ENCODE results near the gene LRBA.
A peak's percentile ranks its signal among the peaks of the same experiment; 100 is the strongest.
"Not testable (repeated sequence)": the region's sequence is repeated elsewhere in the genome, so short reads cannot be mapped to it uniquely, and the experiment has no call there.

Gene LRBA

DNA sequence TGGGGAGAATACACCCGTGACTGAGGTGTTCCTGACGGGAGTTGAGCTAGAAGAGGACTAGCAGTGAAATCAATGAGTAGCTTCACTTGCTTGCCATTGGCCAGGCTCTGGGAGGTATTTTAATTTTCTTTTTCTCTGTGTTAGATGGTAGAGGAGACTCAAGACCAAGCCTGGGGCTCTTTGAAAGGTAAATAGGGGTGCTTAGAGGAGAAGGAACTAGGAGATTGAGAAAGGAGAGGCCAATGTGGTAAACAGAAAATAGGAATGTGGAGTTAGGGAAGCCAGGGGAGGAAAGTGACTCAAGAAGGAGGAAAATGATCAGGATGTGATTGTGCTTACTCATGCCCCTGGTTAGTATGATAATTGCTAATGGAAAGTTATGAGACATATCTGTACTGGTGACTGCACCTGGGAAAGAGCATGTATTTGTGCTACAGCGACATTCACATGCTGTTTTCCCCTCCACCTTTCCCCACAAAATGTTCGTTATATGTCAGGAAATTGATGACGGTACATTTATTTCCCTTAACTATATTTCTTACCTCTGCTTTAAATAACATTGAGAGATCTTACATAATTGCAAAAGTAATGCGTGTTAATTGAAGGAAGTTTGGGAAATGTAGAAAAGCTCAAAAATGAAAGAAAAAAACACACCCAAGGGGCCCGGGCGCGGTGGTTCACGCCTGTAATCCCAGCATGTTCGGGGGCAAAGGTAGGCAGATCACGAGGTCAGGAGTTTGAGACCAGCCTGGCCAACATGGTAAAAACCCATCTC lies 16.9 kb upstream of the LRBA start:
- ChIA-PET POLR2A (interaction anchor here (0.6 to 1.8 kb wide), 5 partner anchors 13 to 81 kb away, joined by 3 to 14 read pairs (median 5); partner anchors contain the start of gene LRBA), CTCF (interaction anchor here (1.2 kb wide), 1 partner anchor 66 kb away, joined by 4 read pairs; no protein-coding TSS in a partner anchor)
- peak; percentile 92 to 94 (median 94) for DNase-seq
- Histone ChIP-seq H3K27ac (ENCODE audit: insufficient read depth in 1 of 2, low read depth in 1 of 2, low read length in 2 of 2, poor library complexity in 1 of 2, severe bottlenecking in 2 of 2) (peak overlapping the region; percentile 94 to 96), H3K4me1 (ENCODE audit: control extremely low read depth in 1 of 4, control insufficient read depth in 4 of 4, insufficient read depth in 4 of 4, low read length in 3 of 4) (peaks cover 0 to 45% (median 34%) of the 10 kb centered on the region in 4 experiments), H3K4me3 (ENCODE audit: control insufficient read depth in 1 of 7, extremely low read depth in 1 of 7, insufficient read depth in 4 of 7, low read depth in 2 of 7, low read length in 6 of 7) (peak overlapping the region in 5 of 7 experiments; percentile 6 to 65 (median 44)), H3K27me3 (replicated peaks in 2 of 5; ENCODE audit: control insufficient read depth in 4 of 5, insufficient read depth in 5 of 5, low read length in 4 of 5) (no peaks in the 10 kb centered on the region), H3K36me3 (ENCODE audit: control insufficient read depth in 4 of 4, insufficient read depth in 4 of 4, low read length in 3 of 4) (no peaks in the 10 kb centered on the region), H3K9me3 (ENCODE audit: control extremely low read depth in 1 of 5, control insufficient read depth in 4 of 5, insufficient read depth in 2 of 5, low read depth in 1 of 5, low read length in 4 of 5) (no peaks in the 10 kb centered on the region)
- 0% methylated on average over 5 of the region's 12 CpGs for WGBS (ENCODE audit: insufficient coverage)

DNA sequence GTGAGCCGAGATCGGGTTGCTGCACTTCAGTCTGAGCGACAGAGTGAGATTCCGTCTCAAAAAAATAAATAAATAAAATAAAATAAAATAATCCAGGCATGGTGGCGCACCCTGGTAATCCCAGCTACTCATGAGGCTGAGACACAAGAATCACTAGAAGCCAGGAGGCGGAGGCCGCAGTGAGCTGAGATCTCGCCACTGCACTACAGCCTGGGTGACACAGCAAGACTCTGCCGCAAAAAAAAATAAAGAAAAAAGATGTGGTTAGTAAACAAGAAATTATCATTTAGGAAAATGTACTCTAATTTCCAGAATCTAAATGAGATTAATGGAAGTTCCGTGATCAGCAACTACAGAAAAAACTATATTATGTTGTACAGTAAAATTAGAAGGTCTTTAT lies 14.5 kb upstream of the LRBA start:
- Histone ChIP-seq H3K4me3 (ENCODE audit: control insufficient read depth in 1 of 7, extremely low read depth in 1 of 7, insufficient read depth in 4 of 7, low read depth in 2 of 7, low read length in 6 of 7) (no peak overlapping the region), H3K27me3 (replicated peaks in 2 of 5; ENCODE audit: control insufficient read depth in 4 of 5, insufficient read depth in 5 of 5, low read length in 4 of 5) (no peaks in the 10 kb centered on the region), H3K36me3 (ENCODE audit: control insufficient read depth in 4 of 4, insufficient read depth in 4 of 4, low read length in 3 of 4) (no peaks in the 10 kb centered on the region), H3K27ac (ENCODE audit: insufficient read depth in 1 of 2, low read depth in 1 of 2, low read length in 2 of 2, poor library complexity in 1 of 2, severe bottlenecking in 2 of 2) (peak overlapping the region in 1 of 2 experiments; percentile 60), H3K9me3 (ENCODE audit: control extremely low read depth in 1 of 5, control insufficient read depth in 4 of 5, insufficient read depth in 2 of 5, low read depth in 1 of 5, low read length in 4 of 5) (no peaks in the 10 kb centered on the region), H3K4me1 (ENCODE audit: control extremely low read depth in 1 of 4, control insufficient read depth in 4 of 4, insufficient read depth in 4 of 4, low read length in 3 of 4) (peaks cover 0 to 31% (median 22%) of the 10 kb centered on the region in 4 experiments)
- 100% methylated on average over 1 of the region's 10 CpGs for WGBS (ENCODE audit: insufficient coverage)
- peak in 2 of 3 donors; percentile 69 to 76 for DNase-seq
- ChIA-PET CTCF (interaction anchor here (0.8 to 2.8 kb wide), 4 partner anchors 11 to 92 kb away, joined by 3 to 10 read pairs (median 6); no protein-coding TSS in a partner anchor), POLR2A (no interaction called here)

DNA sequence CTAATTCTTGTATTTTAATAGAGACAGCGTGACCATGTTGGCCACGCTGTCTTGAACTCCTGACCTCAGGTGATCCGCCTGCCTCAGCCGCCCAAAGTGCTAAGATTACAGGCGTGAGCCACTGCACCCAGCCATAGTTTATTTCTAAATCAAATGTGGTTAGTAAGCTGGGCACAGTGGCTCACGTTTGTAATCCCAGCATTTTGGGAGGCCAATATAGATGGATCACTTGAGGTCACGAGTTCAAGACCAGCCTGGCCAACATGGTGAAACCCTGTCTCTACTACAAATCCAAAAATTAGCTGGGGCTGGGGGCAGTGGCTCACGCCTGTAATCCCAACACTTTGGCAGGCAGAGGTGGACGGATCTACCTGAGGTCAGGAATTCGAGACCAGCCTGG lies 13.9 kb upstream of the LRBA start:
- 88% methylated on average over 9 of the region's 10 CpGs for WGBS (ENCODE audit: insufficient coverage)
- not testable (repeated sequence) for H3K4me3 ChIP-seq (ENCODE audit: control insufficient read depth in 1 of 7, extremely low read depth in 1 of 7, insufficient read depth in 4 of 7, low read depth in 2 of 7, low read length in 6 of 7); H3K9me3 ChIP-seq (ENCODE audit: control extremely low read depth in 1 of 5, control insufficient read depth in 4 of 5, insufficient read depth in 2 of 5, low read depth in 1 of 5, low read length in 4 of 5); DNase-seq; H3K36me3 ChIP-seq (ENCODE audit: control insufficient read depth in 4 of 4, insufficient read depth in 4 of 4, low read length in 3 of 4); H3K27ac ChIP-seq (ENCODE audit: insufficient read depth in 1 of 2, low read depth in 1 of 2, low read length in 2 of 2, poor library complexity in 1 of 2, severe bottlenecking in 2 of 2); H3K27me3 ChIP-seq (replicated peaks in 2 of 5; ENCODE audit: control insufficient read depth in 4 of 5, insufficient read depth in 5 of 5, low read length in 4 of 5)
- ChIA-PET CTCF (interaction anchor here (1.9 to 2.8 kb wide), 2 partner anchors 10 to 12 kb away, joined by 8 to 10 read pairs; no protein-coding TSS in a partner anchor), POLR2A (interaction anchor here (0.6 kb wide), 1 partner anchor 13 kb away, joined by 4 read pairs; no protein-coding TSS in a partner anchor)
- H3K4me1 ChIP-seq (ENCODE audit: control extremely low read depth in 1 of 4, control insufficient read depth in 4 of 4, insufficient read depth in 4 of 4, low read length in 3 of 4): peaks cover 0 to 27% (median 19%) of the 10 kb centered on the region in 4 experiments

DNA sequence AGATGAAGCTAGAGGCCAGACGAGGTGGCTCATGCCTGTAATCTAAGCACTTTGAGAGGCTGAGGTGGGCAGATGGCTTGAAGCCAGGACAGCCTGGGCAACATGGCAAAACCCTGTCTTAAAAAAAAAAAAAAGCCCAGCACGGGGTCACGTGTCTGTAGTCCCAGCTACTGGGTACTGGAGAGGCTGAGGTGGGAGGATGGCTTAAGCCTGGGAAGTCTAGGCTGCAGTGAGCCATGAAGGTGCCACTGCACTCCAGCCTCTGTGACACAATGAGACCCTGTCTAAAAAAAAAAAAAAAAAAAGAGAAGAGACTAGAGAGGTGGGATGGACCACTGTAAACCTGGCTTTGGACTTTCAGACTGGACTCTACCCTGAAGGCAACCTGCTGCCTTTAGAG lies 10.7 kb upstream of the LRBA start:
- no peak for DNase-seq
- ChIA-PET POLR2A (interaction anchor here (0.6 kb wide), 1 partner anchor 73 kb away, joined by 4 read pairs; no protein-coding TSS in a partner anchor), CTCF (interaction anchor here (1.2 kb wide), 1 partner anchor 9 kb away, joined by 4 read pairs; no protein-coding TSS in a partner anchor)
- Histone ChIP-seq H3K4me3 (ENCODE audit: control insufficient read depth in 1 of 7, extremely low read depth in 1 of 7, insufficient read depth in 4 of 7, low read depth in 2 of 7, low read length in 6 of 7) (no peak overlapping the region), H3K27ac (ENCODE audit: insufficient read depth in 1 of 2, low read depth in 1 of 2, low read length in 2 of 2, poor library complexity in 1 of 2, severe bottlenecking in 2 of 2) (no peak overlapping the region), H3K9me3 (ENCODE audit: control extremely low read depth in 1 of 5, control insufficient read depth in 4 of 5, insufficient read depth in 2 of 5, low read depth in 1 of 5, low read length in 4 of 5) (no peaks in the 10 kb centered on the region), H3K4me1 (ENCODE audit: control extremely low read depth in 1 of 4, control insufficient read depth in 4 of 4, insufficient read depth in 4 of 4, low read length in 3 of 4) (peaks cover 0 to 10% (median 2%) of the 10 kb centered on the region in 4 experiments), H3K36me3 (ENCODE audit: control insufficient read depth in 4 of 4, insufficient read depth in 4 of 4, low read length in 3 of 4) (no peaks in the 10 kb centered on the region), H3K27me3 (replicated peaks in 2 of 5; ENCODE audit: control insufficient read depth in 4 of 5, insufficient read depth in 5 of 5, low read length in 4 of 5) (no peaks in the 10 kb centered on the region)
- 97% methylated on average over 3 of the region's 3 CpGs for WGBS (ENCODE audit: insufficient coverage)

DNA sequence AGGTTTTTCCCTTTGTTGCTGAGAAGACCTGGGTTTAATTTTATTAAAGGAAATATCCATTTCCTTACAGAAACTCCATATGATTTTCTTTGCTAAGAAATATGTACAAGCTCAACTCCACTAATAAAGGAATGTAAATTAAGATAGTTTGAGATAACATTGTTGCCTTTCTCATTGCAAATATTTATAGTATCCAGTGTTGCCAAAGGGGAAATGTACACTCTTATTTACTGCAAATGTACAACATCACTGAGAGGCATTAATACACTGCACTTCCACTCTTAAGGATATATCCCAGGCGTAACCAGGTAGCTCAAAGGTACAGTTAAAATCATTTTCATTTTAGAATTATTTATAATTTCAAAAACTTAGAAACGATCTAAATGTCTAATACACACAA lies 7.5 kb upstream of the LRBA start:
- no peak for DNase-seq
- CTCF ChIA-PET: no interaction called here
- H3K4me1 ChIP-seq (ENCODE audit: control extremely low read depth in 1 of 4, control insufficient read depth in 4 of 4, insufficient read depth in 4 of 4, low read length in 3 of 4): peaks cover 0 to 10% (median 0%) of the 10 kb centered on the region in 4 experiments
- H3K9me3 ChIP-seq (ENCODE audit: control extremely low read depth in 1 of 5, control insufficient read depth in 4 of 5, insufficient read depth in 2 of 5, low read depth in 1 of 5, low read length in 4 of 5): no peaks in the 10 kb centered on the region
- no peaks in the 10 kb centered on the region for H3K27me3 ChIP-seq (replicated peaks in 2 of 5; ENCODE audit: control insufficient read depth in 4 of 5, insufficient read depth in 5 of 5, low read length in 4 of 5)
- WGBS (ENCODE audit: insufficient coverage): no CpG with 5 or more reads among the region's 2 CpGs
- H3K4me3 ChIP-seq (ENCODE audit: control insufficient read depth in 1 of 7, extremely low read depth in 1 of 7, insufficient read depth in 4 of 7, low read depth in 2 of 7, low read length in 6 of 7): no peak overlapping the region
- POLR2A ChIA-PET: no interaction called here
- no peaks in the 10 kb centered on the region for H3K36me3 ChIP-seq (ENCODE audit: control insufficient read depth in 4 of 4, insufficient read depth in 4 of 4, low read length in 3 of 4)
- no peak overlapping the region for H3K27ac ChIP-seq (ENCODE audit: insufficient read depth in 1 of 2, low read depth in 1 of 2, low read length in 2 of 2, poor library complexity in 1 of 2, severe bottlenecking in 2 of 2)

DNA sequence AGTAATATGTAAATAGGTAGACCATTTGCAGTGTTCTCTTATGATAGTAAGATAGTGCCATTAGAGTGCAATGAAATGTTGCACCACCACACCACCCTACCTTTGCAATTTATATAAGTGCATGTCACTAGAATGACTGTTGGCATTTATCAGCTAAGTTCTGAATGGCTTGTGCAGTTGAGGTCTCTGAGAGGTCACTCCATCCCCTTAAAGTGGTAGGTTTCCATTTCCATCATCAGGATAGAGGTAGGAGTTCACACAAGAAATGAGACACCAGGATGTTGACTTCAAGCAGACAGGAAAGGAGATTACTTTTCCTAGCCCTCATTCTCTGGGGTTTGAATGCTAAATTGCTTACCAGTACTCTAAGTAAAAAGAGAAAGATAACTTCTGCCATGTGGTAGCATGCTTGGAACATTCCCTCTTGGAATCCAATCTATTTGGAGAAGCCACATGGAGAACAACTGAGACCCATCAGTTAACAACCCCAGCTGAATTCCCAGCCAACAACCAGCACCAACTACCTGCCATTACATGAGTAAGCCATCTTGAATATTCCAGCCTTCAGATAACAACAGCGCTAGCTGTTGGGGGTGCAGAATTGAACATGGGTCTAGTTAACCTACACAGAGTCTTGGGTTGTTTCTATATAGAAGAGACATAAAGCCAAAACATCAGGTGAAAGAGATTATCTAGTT lies 6.7 kb upstream of the LRBA start:
- WGBS (ENCODE audit: insufficient coverage): no CpG with 5 or more reads among the region's 1 CpG
- H3K27me3 ChIP-seq (replicated peaks in 2 of 5; ENCODE audit: control insufficient read depth in 4 of 5, insufficient read depth in 5 of 5, low read length in 4 of 5): no peaks in the 10 kb centered on the region
- DNase-seq: no peak
- POLR2A ChIA-PET: no interaction called here
- H3K9me3 ChIP-seq (ENCODE audit: control extremely low read depth in 1 of 5, control insufficient read depth in 4 of 5, insufficient read depth in 2 of 5, low read depth in 1 of 5, low read length in 4 of 5): no peaks in the 10 kb centered on the region
- peaks cover 0 to 17% (median 4%) of the 10 kb centered on the region in 4 experiments for H3K4me1 ChIP-seq (ENCODE audit: control extremely low read depth in 1 of 4, control insufficient read depth in 4 of 4, insufficient read depth in 4 of 4, low read length in 3 of 4)
- no peak overlapping the region for H3K27ac ChIP-seq (ENCODE audit: insufficient read depth in 1 of 2, low read depth in 1 of 2, low read length in 2 of 2, poor library complexity in 1 of 2, severe bottlenecking in 2 of 2)
- CTCF ChIA-PET: interaction anchor here (1.0 kb wide), 1 partner anchor 11 kb away, joined by 3 read pairs; no protein-coding TSS in a partner anchor
- H3K4me3 ChIP-seq (ENCODE audit: control insufficient read depth in 1 of 7, extremely low read depth in 1 of 7, insufficient read depth in 4 of 7, low read depth in 2 of 7, low read length in 6 of 7): no peak overlapping the region
- no peaks in the 10 kb centered on the region for H3K36me3 ChIP-seq (ENCODE audit: control insufficient read depth in 4 of 4, insufficient read depth in 4 of 4, low read length in 3 of 4)

All from common myeloid progenitor, CD34-positive (primary cell).